GM06990 (cell line): ENCODE measurements around the gene IFT81.

Experiments
- DNase-seq: peaks from one replicate; pipeline ENCODE4 v3.0.0-alpha.2; 2011; ENCODE audit not compliant: insufficient read length; ENCODE audit errors: extremely low read depth
- H3K27me3 ChIP-seq: replicated peaks from 2 replicates; pipeline ENCODE4 v1.6.0; 2011; ENCODE audit warnings: low read length; ENCODE audit not compliant: control insufficient read depth, insufficient read depth
- H3K36me3 ChIP-seq: 2 replicates; pipeline ENCODE4 v1.5.1; 2011; ENCODE audit warnings: low read length; ENCODE audit not compliant: control insufficient read depth, insufficient read depth
- H3K4me3 ChIP-seq: replicated peaks from 2 replicates; pipeline ENCODE4 v1.5.1; 2011; ENCODE audit warnings: low read depth, mild to moderate bottlenecking, control low read depth, low read length
- TF ChIP-seq, protein P1 (sequence below): IDR thresholded peaks from 2 replicates; pipeline ENCODE4 v1.5.1; 2011; ENCODE audit warnings: low read length, control low read depth, mild to moderate bottlenecking, inconsistent platforms; ENCODE audit not compliant: insufficient read depth, poor library complexity, severe bottlenecking

The IFT81 gene

GRCh38 chr12:110197003-110197402, 72.8 kb downstream of the IFT81 start:
- TF ChIP-seq, protein P1, sequence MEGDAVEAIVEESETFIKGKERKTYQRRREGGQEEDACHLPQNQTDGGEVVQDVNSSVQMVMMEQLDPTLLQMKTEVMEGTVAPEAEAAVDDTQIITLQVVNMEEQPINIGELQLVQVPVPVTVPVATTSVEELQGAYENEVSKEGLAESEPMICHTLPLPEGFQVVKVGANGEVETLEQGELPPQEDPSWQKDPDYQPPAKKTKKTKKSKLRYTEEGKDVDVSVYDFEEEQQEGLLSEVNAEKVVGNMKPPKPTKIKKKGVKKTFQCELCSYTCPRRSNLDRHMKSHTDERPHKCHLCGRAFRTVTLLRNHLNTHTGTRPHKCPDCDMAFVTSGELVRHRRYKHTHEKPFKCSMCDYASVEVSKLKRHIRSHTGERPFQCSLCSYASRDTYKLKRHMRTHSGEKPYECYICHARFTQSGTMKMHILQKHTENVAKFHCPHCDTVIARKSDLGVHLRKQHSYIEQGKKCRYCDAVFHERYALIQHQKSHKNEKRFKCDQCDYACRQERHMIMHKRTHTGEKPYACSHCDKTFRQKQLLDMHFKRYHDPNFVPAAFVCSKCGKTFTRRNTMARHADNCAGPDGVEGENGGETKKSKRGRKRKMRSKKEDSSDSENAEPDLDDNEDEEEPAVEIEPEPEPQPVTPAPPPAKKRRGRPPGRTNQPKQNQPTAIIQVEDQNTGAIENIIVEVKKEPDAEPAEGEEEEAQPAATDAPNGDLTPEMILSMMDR: no peak

GRCh38 chr12:110198386-110198785, 74.2 kb downstream of the IFT81 start:
- Histone ChIP-seq H3K27me3 (no peaks in the 10 kb centered on the region), H3K4me3 (no peak overlapping the region), H3K36me3 (no peaks in the 10 kb centered on the region)
- DNase-seq: no peak
- TF ChIP-seq, protein P1: no peak

More at GRCh38 chr12:110197003-110197402, 72.8 kb downstream of the IFT81 start:
- no peak for DNase-seq
- H3K4me3 ChIP-seq: no peak overlapping the region
- H3K36me3 ChIP-seq: no peaks in the 10 kb centered on the region
- H3K27me3 ChIP-seq: no peaks in the 10 kb centered on the region

DNA sequence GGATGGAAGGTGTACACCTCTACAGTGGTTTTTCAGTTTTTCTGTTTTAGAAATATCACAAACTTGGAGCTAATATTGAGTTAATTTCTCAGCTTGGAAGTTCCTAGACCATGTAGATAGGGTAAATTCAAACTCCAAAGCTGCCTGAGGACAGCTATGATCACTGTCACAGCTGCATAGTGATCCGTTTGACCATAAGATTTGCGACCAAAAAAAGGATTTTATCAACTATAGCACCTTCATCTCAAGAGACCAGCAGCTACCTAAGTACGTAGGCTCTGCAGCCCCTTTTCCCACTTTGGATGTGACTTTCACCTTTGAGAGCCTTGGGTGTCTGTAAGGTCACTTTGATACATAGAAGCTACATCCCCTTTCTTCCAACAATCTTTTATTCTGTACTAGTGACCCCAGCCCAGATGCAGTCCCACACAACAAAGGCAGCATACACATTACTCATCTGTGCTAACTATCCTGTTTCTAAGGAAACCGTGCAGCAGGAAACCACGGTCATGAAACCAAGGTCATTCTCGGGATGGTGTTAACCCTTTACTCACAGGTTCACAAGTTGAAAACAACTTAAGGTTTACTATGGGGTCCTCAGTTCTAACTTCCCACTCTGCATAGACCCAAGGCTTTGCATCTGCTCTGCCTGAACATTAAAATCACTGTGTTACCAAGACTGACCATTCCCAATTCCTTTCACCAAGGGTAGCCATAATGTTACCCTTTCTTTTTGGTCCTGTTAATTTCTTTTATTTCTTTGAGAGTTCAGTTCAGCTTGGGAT, 75.4 kb downstream of the IFT81 start:
- TF ChIP-seq, protein P1: no peak
- H3K36me3 ChIP-seq: no peaks in the 10 kb centered on the region
- no peaks in the 10 kb centered on the region for H3K27me3 ChIP-seq
- H3K4me3 ChIP-seq: no peak overlapping the region
- DNase-seq: peak; percentile 3

DNA sequence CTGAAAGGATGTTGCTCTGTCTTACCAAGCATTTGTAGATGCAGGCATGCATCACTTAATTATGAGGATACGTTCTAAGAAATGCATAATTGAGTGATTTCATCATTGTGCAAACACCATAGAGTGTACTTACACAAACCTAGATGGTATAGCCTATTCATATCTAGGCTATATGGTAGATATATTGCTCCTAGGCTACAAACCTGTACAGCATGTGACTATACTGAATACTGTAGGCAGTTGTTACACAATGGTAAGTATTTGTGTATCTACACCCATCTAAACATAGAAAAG, 75.9 kb downstream of the IFT81 start:
- H3K36me3 ChIP-seq: no peaks in the 10 kb centered on the region
- H3K4me3 ChIP-seq: no peak overlapping the region
- DNase-seq: no peak
- H3K27me3 ChIP-seq: no peaks in the 10 kb centered on the region
- TF ChIP-seq, protein P1: no peak

DNA sequence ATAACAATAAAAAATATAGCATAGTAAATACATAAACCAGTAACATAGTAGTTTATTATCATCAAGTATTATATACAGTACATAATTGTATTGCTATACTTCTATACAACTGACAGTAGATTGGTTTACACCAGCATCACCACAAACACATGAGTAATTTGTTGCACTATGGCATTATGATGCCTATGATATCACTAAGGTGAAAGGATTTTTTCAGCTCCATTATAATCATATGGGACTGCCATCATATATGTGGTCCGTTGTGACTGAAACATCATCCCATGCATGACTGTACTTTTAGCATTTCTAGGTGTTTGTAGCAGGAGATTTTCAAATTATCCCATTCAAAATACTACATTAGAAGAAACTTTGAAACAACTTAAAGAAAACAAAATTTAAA, 77.8 kb downstream of the IFT81 start:
- DNase-seq: no peak
- Histone ChIP-seq H3K4me3 (no peak overlapping the region), H3K36me3 (no peaks in the 10 kb centered on the region), H3K27me3 (no peaks in the 10 kb centered on the region)
- TF ChIP-seq, protein P1: no peak

- Histone ChIP-seq H3K27me3 (no peaks in the 10 kb centered on the region), H3K36me3 (no peaks in the 10 kb centered on the region), H3K4me3 (no peak overlapping the region)
- DNase-seq: no peak
- TF ChIP-seq, protein P1: no peak
These were observed 79.4 kb downstream of the IFT81 start for GRCh38 chr12:110203546-110203945.
